ENCODE measurements around the gene SF1. TPM values are rescaled to one million over a fixed set of nuclear protein-coding genes. Genes with fewer than 3 reads are reported as not detected.
A peak's percentile ranks its signal among the peaks of the same experiment; 100 is the strongest.

Gene SF1
- total RNA-seq, 4 donors from 2014 or later = 199 to 285 (median 234) TPM

DNA sequence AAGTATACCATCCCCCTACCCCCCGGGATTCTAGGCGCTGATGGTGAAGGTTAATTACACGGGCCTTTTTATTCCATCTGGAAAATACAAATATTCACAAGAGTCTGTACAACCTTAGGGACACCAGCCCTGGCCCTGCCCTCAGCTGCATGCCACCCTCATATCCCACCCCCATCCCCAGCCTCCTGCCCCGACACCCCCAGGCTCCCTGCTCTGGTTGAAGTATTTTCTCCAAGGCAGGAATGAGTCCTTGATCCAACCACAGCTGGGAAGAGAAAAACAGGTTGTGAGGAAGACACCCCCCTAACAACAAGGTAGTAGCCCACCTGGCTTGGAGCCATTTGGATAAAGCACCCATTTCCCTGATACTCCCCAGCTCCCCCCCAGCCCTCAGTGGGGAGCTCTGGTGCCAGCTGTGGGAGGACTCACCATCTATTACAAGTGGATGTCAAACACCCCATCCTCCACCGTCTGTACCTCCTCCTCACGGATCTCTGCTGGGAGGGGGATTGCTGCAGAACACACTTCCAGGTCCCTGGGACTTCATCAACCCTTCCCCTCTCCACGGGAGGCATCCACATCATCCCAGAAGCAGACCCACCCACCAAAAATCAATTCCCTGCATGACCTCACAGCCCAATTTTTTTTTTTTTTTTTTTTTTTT is 51.3 kb downstream of the SF1 start:
- Histone ChIP-seq H3K9me3 (no peaks in the 10 kb centered on the region), H3K27ac (replicated peaks in 1 of 4) (no peak overlapping the region), H3K4me3 (no peak overlapping the region), H3K27me3 (peaks cover 0 to 10% (median 4%) of the 10 kb centered on the region in 4 donors), H3K4me1 (peaks cover 6 to 18% (median 14%) of the 10 kb centered on the region in 4 donors), H3K36me3 (peaks cover 0 to 37% (median 29%) of the 10 kb centered on the region in 4 donors)
- TF ChIP-seq CTCF (IDR thresholded peaks at IDR 0.05) = no peak
- intact Hi-C loops (cut with DNase I) = no loop called here
- 79% methylated on average over 7 of the region's 7 CpGs for WGBS
- no peak for DNase-seq (ENCODE audit: extremely low spot score)

DNA sequence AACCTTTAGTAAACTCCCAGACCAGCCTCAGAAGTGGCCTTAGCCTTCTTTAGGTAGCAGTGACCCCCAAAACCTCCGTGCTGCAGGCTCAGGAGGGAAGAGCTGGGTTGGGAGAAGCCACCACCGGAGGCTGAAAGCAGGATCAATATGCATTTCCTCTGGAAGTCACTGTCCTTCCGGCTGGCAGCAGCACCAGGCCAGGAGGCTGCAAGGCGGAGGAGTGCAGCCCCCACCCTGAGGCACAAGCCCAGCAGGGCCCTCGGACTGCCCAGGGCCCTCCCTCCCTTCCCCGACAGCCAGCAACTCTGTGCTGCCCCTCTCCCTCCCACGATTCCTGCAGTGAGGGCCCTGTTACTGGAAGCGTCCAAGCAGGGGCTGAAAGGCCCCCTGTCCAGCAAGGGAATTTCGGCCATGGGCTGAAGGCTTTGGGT is 52.1 kb downstream of the SF1 start:
- TF ChIP-seq POLR2AphosphoS5 (IDR thresholded peaks at IDR 0.05) = no peak
- WGBS = 72% methylated on average over 6 of the region's 9 CpGs
- DNase-seq (ENCODE audit: extremely low spot score) = no peak

GRCh38 chr11:64724863-64725532 is 53.3 kb downstream of the SF1 start:
- DNase-seq (ENCODE audit: extremely low spot score) = no peak
- Histone ChIP-seq H3K36me3 (peaks cover 0 to 27% (median 21%) of the 10 kb centered on the region in 4 donors), H3K4me3 (no peak overlapping the region), H3K27me3 (peaks cover 0 to 30% (median 7%) of the 10 kb centered on the region in 4 donors), H3K27ac (replicated peaks in 1 of 4) (no peak overlapping the region), H3K4me1 (peaks cover 6 to 16% (median 12%) of the 10 kb centered on the region in 4 donors), H3K9me3 (no peaks in the 10 kb centered on the region)
- TF ChIP-seq POLR2AphosphoS5 (IDR thresholded peaks at IDR 0.05) = no peak
- TF ChIP-seq CTCF (IDR thresholded peaks at IDR 0.05) = no peak
- no peak for TF ChIP-seq POLR2A (IDR thresholded peaks at IDR 0.05; ENCODE audit: low read depth)
- TF ChIP-seq EP300 (IDR thresholded peaks at IDR 0.05) = no peak
- intact Hi-C loops (cut with DNase I) = no loop called here
- WGBS = 69% methylated on average over 7 of the region's 7 CpGs

More for the DNA sequence above, 52.1 kb downstream of the SF1 start:
- Histone ChIP-seq H3K27ac (replicated peaks in 1 of 4) (no peak overlapping the region), H3K4me1 (peaks cover 6 to 18% (median 14%) of the 10 kb centered on the region in 4 donors), H3K36me3 (peaks cover 0 to 34% (median 24%) of the 10 kb centered on the region in 4 donors), H3K9me3 (no peaks in the 10 kb centered on the region), H3K4me3 (no peak overlapping the region), H3K27me3 (peaks cover 0 to 18% (median 7%) of the 10 kb centered on the region in 4 donors)
- intact Hi-C loops (cut with DNase I) = no loop called here

DNA sequence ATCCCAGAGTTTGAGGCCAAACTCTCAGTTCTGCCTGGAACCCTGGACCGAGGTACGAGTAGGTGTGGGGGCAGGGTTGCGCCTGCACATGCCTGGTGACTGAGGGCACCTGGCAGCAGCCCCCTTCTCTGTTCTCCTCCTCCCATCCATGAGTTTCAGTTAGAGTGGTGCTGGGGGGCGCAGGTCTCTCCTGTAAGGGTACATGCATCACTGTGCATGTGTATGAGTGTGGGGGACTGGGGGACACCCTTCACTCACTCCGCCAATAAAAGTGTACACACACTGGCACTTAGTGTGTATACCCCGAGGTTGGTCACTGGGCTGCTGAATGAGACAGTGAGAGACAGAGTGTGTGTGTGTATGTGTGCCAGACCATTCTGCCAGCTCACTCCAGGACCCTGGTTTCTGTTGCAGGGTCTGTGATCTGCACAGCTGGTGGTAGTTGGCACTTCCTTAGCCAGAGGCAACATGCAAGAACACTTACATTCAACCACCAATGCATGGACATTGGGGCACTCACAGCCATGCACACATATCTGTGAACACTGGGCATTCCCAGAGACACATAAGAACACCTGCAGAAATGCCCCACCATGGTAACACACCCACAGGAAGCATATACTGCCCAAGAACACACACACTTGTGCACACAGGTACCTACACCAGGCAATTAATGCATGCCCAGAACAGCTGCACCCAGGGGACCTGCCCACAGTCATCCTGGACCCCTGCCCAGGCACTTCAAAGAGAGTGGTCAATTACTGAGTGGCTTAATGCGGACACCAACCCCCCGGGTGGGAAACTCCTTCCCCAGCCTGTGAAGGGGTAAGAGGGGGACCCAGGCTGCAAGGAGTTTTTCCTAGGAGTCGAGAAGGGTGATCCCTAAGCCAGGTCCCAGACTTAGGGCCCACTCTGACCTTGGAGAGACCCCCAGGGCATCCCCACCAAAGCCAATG is 54.2 kb downstream of the SF1 start:
- no peak for TF ChIP-seq POLR2A (IDR thresholded peaks at IDR 0.05; ENCODE audit: low read depth)
- no peak for TF ChIP-seq POLR2AphosphoS5 (IDR thresholded peaks at IDR 0.05)
- no peak for TF ChIP-seq CTCF (IDR thresholded peaks at IDR 0.05)
- H3K36me3 ChIP-seq = peaks cover 0 to 23% (median 19%) of the 10 kb centered on the region in 4 donors
- DNase-seq (ENCODE audit: extremely low spot score) = no peak
- no peak overlapping the region for H3K27ac ChIP-seq (replicated peaks in 1 of 4)
- intact Hi-C loops (cut with DNase I) = loop anchor here (1.0 kb wide), 1 partner anchor 36 kb away; no protein-coding TSS in a partner anchor
- no peaks in the 10 kb centered on the region for H3K9me3 ChIP-seq
- WGBS = 61% methylated on average over 8 of the region's 9 CpGs
- peaks cover 6 to 11% (median 9%) of the 10 kb centered on the region in 4 donors for H3K4me1 ChIP-seq
- peaks cover 0 to 39% (median 7%) of the 10 kb centered on the region in 4 donors for H3K27me3 ChIP-seq
- peak overlapping the region in 1 of 4 donors; percentile 79 for H3K4me3 ChIP-seq

Data from esophagus muscularis mucosa (tissue), 4 donors.